Vagina (tissue), 2 donors: ENCODE measurements around the gene ACP7. TPM values are rescaled to one million over a fixed set of nuclear protein-coding genes. Genes with fewer than 3 reads are reported as not detected.

ENCODE experiments used
- DNase-seq, 2 donors: peaks; one replicate each; pipeline ENCODE4 v3.0.0-alpha.2; 2017; ENCODE audit errors: extremely low spot score in 2 of 2
- H3K27ac ChIP-seq: fragments of 200-600 bp; sonication (generic); one replicate; pipeline ENCODE4 v1.5.1; 2019
- H3K27me3 ChIP-seq: fragments of 200-600 bp; sonication (generic); one replicate; pipeline ENCODE4 v1.5.1; 2019
- H3K36me3 ChIP-seq, 2 donors: fragments of 200-600 bp; sonication (generic); one replicate each; pipeline ENCODE4 v1.5.1; 2017 to 2019
- H3K4me1 ChIP-seq: fragments of 200-600 bp; sonication (generic); one replicate; pipeline ENCODE4 v1.5.1; 2019
- H3K4me3 ChIP-seq, 2 donors: fragments of 200-600 bp; sonication (generic); 1 replicate in 1 of 2; 2 replicates in 1 of 2; pipeline ENCODE4 v1.5.1; 2016 to 2019
- H3K9me3 ChIP-seq: fragments of 200-600 bp; sonication (generic); one replicate; pipeline ENCODE4 v1.5.1; 2019
- POLR2A ChIP-seq, 2 donors: fragments of 450-650 bp; IDR thresholded peaks; one replicate each; pipeline ENCODE4 v1.6.1; 2017; ENCODE audit warnings: antibody characterized with exemption in 2 of 2, mild to moderate bottlenecking in 2 of 2, moderate library complexity in 2 of 2
- POLR2AphosphoS5 ChIP-seq, 2 donors: sonication (generic); formaldehyde crosslinking; IDR thresholded peaks; one replicate each; pipeline ENCODE4 v1.9.0; 2017; ENCODE audit warnings: antibody characterized with exemption in 2 of 2, mild to moderate bottlenecking in 2 of 2, low read depth in 1 of 2; ENCODE audit not compliant: insufficient read depth in 1 of 2
- intact Hi-C: fragments of 100-400 bp; cut with DNase I; formaldehyde crosslinking; loops from one replicate; pipeline ENCODE4 v1.15.1; 2023
- total RNA-seq: library from RNA; depleted of rRNA; stranded (reverse); fragments of >200 nt; gene quantifications from one replicate; pipeline ENCODE4 v1.2.3, GENCODE V29; 2016
- TF ChIP-seq, protein P1 (sequence below), 3 experiments: fragments of 450-650 bp in 2 of 3; fragments of 200-600 bp in 1 of 3; sonication (generic) in 1 of 3; IDR thresholded peaks; one replicate each; pipeline ENCODE4 v1.5.1; 2017 to 2019; ENCODE audit warnings: antibody characterized with exemption in 3 of 3, mild to moderate bottlenecking in 2 of 3, moderate library complexity in 2 of 3

Gene ACP7
- total RNA-seq, 1 donor from 2014 or later: not detected

DNA sequence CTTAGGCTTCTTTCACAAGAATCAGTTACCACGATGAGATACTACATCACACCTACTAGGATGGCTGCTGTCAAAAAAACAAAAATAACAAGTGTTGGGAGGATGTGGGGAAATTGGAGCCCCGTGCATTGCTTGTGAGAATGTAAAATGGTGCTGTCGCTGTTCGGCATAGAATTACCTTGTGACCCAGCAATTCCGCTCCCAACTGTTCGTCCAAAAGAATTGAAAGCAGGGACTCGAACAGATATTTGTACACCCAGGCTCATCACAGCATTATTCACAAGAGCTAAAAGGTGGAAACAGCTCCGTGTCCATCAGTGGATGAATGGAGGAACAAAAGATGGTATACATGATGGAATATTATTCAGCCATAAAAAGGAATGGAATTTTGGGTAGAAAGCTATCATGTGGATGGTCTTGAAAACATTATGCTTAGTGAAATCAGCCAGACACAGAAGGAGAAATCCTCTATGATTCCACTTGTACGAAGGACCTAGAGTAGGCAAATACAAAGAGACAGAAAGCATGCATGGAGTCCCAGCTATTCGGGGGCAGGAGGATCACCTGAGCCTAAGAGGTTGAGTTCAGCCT is 64.9 kb downstream of the ACP7 start:
- Histone ChIP-seq H3K4me3 (no peak overlapping the region), H3K27ac (no peak overlapping the region), H3K27me3 (no peaks in the 10 kb centered on the region), H3K9me3 (no peaks in the 10 kb centered on the region), H3K36me3 (no peaks in the 10 kb centered on the region), H3K4me1 (peaks cover 30% of the 10 kb centered on the region)
- no peak for DNase-seq
- intact Hi-C loops: no loop called here
- TF ChIP-seq, protein P1, sequence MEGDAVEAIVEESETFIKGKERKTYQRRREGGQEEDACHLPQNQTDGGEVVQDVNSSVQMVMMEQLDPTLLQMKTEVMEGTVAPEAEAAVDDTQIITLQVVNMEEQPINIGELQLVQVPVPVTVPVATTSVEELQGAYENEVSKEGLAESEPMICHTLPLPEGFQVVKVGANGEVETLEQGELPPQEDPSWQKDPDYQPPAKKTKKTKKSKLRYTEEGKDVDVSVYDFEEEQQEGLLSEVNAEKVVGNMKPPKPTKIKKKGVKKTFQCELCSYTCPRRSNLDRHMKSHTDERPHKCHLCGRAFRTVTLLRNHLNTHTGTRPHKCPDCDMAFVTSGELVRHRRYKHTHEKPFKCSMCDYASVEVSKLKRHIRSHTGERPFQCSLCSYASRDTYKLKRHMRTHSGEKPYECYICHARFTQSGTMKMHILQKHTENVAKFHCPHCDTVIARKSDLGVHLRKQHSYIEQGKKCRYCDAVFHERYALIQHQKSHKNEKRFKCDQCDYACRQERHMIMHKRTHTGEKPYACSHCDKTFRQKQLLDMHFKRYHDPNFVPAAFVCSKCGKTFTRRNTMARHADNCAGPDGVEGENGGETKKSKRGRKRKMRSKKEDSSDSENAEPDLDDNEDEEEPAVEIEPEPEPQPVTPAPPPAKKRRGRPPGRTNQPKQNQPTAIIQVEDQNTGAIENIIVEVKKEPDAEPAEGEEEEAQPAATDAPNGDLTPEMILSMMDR (IDR thresholded peaks at IDR 0.05): no peak
- TF ChIP-seq POLR2A (IDR thresholded peaks at IDR 0.05) (no peak), POLR2AphosphoS5 (IDR thresholded peaks at IDR 0.05; ENCODE audit: insufficient read depth in 1 of 2, low read depth in 1 of 2) (no peak)

GRCh38 chr19:39150235-39150634 is 66.1 kb downstream of the ACP7 start:
- peaks cover 30% of the 10 kb centered on the region for H3K4me1 ChIP-seq
- TF ChIP-seq, protein P1 (IDR thresholded peaks at IDR 0.05): no peak
- TF ChIP-seq POLR2AphosphoS5 (IDR thresholded peaks at IDR 0.05; ENCODE audit: insufficient read depth in 1 of 2, low read depth in 1 of 2) (no peak), POLR2A (IDR thresholded peaks at IDR 0.05) (no peak)
- no peak overlapping the region for H3K4me3 ChIP-seq

DNA sequence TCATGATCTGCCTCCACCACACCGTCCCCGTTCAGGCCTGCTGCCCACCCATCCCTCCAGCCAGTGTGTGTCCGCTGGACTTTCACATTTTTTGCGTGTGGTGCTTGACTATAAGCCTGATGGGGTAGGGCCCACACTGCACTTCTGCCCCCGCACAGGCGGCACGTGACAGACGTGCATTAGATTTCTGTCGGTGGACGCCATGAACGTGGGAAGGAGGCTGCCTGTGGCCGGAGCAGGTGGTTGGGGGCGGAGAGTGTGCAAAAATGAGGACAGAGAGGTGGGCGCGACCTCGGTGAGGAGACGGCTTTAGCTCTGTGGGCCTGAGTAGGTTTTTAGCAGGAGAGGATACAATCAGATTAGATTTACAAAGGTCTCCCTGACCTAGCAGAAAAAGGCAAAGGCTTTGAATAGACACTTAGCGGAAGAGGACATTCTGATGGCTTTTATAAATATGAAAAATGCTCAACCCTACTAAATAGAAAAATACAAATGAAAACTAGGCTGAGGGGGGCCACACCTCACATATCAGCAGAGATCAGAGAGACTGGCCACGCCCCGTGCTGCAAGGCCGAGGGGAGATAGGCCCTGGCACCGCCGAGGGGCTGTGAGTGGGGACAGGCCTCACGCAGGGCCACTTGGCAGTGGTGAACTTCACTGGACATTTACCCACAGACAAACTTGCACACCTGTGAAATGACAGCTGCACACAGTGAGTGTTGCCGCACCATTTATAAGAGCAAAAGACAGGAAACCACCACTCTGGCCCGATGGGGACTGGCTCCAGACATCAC is 66.8 kb downstream of the ACP7 start:
- Histone ChIP-seq H3K27me3 (no peaks in the 10 kb centered on the region), H3K9me3 (no peaks in the 10 kb centered on the region), H3K4me3 (no peak overlapping the region), H3K36me3 (no peaks in the 10 kb centered on the region), H3K27ac (no peak overlapping the region), H3K4me1 (peaks cover 30% of the 10 kb centered on the region)
- DNase-seq: no peak
- intact Hi-C loops: no loop called here
- TF ChIP-seq POLR2AphosphoS5 (IDR thresholded peaks at IDR 0.05; ENCODE audit: insufficient read depth in 1 of 2, low read depth in 1 of 2) (no peak), POLR2A (IDR thresholded peaks at IDR 0.05) (no peak)
- TF ChIP-seq, protein P1 (IDR thresholded peaks at IDR 0.05): no peak

More at GRCh38 chr19:39150235-39150634, 66.1 kb downstream of the ACP7 start:
- H3K27ac ChIP-seq: no peak overlapping the region
- H3K36me3 ChIP-seq: no peaks in the 10 kb centered on the region
- intact Hi-C loops: no loop called here
- no peaks in the 10 kb centered on the region for H3K9me3 ChIP-seq
- no peaks in the 10 kb centered on the region for H3K27me3 ChIP-seq
- DNase-seq: no peak

DNA sequence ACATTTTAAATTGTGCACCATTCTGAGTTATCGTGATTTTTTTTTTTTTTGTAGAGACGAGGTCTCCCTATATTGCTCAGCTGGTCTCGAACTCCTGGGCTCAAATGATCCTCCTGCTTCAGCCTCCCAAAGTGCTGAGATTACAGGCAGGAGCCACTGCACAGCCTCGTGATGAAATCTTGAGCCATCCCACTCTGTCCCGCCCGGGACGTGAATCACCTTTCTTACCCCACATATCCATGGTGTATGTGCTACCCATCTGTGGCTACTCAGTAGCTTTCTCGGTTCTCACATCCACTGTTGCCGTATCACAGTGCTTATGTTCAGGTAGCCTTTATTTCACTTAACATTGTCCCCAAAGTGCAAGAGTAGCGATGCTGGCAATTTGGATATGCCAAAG is 67.9 kb downstream of the ACP7 start:
- DNase-seq: no peak
- Histone ChIP-seq H3K27ac (no peak overlapping the region), H3K4me1 (peaks cover 33% of the 10 kb centered on the region), H3K36me3 (no peaks in the 10 kb centered on the region), H3K4me3 (no peak overlapping the region), H3K27me3 (no peaks in the 10 kb centered on the region), H3K9me3 (no peaks in the 10 kb centered on the region)
- TF ChIP-seq, protein P1 (IDR thresholded peaks at IDR 0.05): no peak
- no peak for TF ChIP-seq POLR2AphosphoS5 (IDR thresholded peaks at IDR 0.05; ENCODE audit: insufficient read depth in 1 of 2, low read depth in 1 of 2)
- TF ChIP-seq POLR2A (IDR thresholded peaks at IDR 0.05): no peak
- intact Hi-C loops: no loop called here

DNA sequence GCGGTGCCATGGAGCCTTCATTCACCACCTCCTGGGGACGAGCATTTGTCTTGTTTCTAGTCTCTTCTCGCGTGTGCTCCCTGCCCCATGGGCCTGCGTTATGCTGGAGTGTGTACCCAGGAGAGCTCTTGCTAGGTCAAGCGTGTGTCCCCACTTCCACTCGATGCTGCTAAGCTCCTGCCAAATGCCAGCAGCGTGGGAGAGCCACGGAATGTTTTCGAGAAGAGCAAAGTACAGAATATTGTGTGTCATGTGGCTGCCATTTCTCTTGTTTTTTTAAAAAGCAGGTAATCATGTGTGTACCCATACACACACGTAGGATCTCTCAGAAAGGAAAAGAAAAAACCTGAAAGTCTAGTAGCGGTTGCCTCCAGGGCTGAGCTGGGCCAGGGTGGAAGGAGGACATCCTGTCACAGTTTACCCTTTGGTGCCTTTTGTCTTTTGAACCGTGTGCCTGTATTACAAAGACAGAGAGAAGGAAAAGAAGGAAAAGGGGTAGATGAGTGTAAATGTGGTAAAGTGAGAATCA is 70.0 kb downstream of the ACP7 start:
- TF ChIP-seq POLR2AphosphoS5 (IDR thresholded peaks at IDR 0.05; ENCODE audit: insufficient read depth in 1 of 2, low read depth in 1 of 2) (no peak), POLR2A (IDR thresholded peaks at IDR 0.05) (no peak)
- TF ChIP-seq, protein P1 (IDR thresholded peaks at IDR 0.05): no peak
- no peaks in the 10 kb centered on the region for H3K27me3 ChIP-seq
- H3K27ac ChIP-seq: no peak overlapping the region
- H3K9me3 ChIP-seq: no peaks in the 10 kb centered on the region
- intact Hi-C loops: no loop called here
- no peaks in the 10 kb centered on the region for H3K36me3 ChIP-seq
- H3K4me1 ChIP-seq: peaks cover 53% of the 10 kb centered on the region
- no peak for DNase-seq
- no peak overlapping the region for H3K4me3 ChIP-seq
